Activated CD8-positive, alpha-beta memory T cell treated with anti-CD3 and anti-CD28 coated beads, Interleukin-2, amount 50 U/mL, for 1 hour (primary cell): ENCODE measurements around the gene PLA2G4B.

ENCODE experiments used
- DNase-seq: peaks from one replicate; pipeline ENCODE4 v3.0.0-alpha.2; 2020; ENCODE audit errors: extremely low read depth

The PLA2G4B gene

GRCh38 chr15:41838400-41838897 is at the start of gene PLA2G4B:
PLA2G4B (plus strand) TSS chr15:41838847; CDS start chr15:41838914, 67 bp downstream.
- DNase-seq, result no peak

GRCh38 chr15:41789236-41789635 is 49.4 kb upstream of the PLA2G4B start:
- no peak for DNase-seq

GRCh38 chr15:41789662-41790061 is 49.0 kb upstream of the PLA2G4B start:
- no peak for DNase-seq

GRCh38 chr15:41790169-41790568 is 48.5 kb upstream of the PLA2G4B start:
- no peak for DNase-seq

DNA sequence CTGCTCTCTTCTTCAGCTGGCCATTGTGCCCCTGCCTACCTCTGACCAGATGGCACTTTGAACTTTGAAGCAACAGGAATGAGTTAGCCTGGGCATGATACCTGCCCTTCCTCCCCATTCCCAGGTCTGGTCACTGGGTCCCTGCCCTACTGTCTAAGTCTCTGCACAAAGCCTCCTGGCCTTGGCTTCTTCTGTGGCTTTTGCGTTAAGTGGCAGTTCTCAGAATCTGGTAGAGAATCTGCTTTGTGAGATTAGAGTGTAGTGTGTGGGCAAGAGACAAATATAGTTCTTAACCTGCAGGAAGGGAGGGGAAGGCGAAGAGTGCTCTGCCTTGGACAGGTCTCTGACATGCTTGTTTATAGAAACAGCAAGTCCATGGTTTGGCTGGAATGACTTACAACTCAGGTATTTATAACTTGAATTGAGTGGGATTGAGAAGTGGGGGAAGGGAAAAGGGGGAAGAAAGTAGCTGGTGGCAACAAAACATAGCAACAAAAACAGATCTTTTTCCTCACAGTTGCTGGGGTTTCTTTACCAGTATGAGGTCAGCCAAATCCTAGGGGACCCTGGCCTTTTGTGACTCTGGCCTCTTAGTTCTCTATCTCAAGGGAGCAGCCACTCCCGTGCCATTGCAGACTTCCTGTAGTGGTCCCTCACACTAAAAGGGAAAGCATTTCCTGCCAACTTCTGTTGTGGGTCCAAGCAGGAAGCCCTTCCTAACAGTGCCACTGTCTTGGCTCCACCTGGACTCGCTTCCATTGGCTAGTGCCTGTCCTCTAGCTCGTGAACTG is 47.7 kb upstream of the PLA2G4B start:
- no peak for DNase-seq

DNA sequence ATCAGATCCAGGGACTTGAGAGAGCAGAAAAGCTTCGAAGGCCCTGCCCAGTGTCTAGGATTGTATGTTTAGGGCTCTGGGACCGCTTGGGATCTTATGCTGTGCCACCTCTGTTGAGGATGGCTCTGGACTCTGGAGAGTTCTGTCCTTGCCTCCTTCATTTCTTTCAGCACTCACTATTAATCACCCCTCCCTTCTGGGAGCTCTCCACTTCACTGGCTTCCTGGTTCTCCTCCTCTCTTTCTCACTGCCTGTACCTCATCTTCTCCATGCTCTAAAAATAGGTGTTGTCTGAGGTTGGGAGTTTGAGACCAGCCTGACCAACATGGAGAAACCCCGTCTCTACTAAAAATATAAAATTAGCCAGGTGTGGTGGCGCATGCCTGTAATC is 47.1 kb upstream of the PLA2G4B start:
- DNase-seq, result no peak

- no peak for DNase-seq
These were observed 46.5 kb upstream of the PLA2G4B start for GRCh38 chr15:41792000-41792637.

DNA sequence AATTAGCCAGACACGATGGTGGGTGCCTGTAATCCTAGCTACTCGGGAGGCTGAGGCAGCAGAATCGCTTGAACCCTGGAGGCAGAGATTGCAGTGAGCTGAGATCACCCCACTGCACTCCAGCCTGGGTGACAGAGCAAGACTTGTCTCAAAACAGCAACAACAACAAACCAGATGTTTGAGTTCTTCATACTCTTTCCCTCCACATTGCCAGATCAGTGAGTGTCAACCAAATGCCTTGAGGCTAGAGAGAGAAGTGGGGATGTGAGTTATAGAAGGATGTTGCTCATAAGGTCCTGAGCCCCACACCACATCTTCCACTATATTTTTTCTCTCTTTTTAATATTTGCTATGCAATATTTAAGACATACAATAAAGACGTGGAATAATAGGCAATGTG is 44.6 kb upstream of the PLA2G4B start:
- no peak for DNase-seq

DNA sequence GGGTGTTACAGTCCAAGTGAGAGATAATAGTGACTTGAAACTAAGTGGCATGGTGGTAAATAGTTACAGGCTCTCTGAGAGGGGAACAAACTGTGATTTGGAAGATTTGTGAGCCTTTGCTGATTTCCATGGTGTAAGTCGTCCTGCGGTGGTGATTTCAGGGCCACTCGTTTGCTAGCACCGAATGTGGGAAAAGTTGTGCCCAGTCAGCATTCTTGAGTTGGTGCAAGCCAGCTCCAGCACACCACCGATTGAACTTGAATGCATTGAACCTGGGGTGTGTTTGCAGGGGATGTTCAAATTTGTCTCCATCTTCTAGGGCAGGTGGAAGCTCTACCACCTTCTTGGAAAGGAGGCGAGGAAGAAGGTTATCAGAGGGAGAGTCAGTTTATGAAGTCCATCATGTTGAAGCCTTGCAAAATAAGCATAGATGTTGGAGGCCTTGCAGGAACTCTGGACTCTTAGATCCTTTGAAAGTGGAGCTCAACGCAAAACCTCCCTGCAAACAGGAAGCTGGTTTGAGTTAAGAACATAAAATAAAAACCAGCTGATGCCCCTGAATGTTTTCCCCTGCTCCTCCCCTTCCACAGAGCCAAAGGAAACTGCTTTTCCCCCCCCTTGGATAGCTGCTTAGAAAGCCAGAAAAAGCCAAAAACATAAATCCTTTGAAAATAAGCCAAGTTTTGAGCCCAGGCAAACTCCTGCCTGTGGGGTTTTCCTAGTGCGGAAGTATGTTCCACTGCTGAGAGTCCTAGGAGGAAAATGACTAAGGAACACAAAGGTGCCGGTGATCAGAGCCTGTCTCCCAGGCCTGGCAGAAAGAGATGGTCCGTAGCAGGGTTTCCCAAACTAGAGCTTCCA is 42.4 kb upstream of the PLA2G4B start:
- DNase-seq, result no peak

- no peak for DNase-seq
These were observed 41.3 kb upstream of the PLA2G4B start for GRCh38 chr15:41797201-41797944.

DNA sequence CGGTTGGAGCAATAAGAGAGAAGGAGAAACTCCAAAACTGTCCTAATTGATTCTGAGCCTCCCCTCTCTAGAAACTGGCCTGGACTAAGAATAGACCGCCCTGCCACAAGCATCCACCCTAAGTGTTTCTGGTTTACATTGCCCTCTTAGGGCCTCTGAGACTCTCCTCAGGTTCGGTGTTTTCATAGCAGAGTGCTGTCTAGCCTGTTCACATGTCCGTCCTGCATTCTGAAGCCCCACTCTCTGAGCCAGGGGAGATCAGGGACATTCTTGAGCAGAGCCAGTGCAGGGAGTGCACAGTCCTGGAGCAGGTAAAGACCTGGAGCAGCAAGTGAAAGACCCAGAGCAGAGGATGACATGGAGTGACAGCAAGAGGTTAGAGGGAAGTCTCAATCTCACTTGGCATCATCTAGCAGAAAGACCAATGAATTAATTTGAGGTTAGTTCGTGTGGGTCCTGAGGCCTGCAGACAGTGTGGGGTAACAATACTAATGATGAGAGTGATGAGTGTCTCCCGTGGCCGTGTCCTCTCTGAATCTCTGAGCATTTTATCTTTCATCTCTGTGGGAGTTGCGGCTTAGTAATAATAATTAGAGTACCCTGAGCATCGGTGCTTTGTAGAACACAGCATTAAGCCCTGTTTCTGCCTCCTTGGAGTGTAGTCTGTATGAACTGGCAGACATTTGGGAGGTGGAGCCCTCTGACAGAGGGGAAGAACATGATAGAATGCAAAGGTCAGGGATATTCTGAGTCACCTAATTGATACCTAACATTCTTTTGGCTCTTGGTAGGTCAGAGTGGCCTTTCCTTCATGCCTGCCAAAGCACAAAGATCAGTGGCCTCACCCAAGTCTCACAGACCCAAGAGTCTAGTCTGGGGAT is 39.8 kb upstream of the PLA2G4B start:
- DNase-seq, result no peak

- no peak for DNase-seq
These were observed 39.2 kb upstream of the PLA2G4B start for GRCh38 chr15:41799488-41799805.

DNA sequence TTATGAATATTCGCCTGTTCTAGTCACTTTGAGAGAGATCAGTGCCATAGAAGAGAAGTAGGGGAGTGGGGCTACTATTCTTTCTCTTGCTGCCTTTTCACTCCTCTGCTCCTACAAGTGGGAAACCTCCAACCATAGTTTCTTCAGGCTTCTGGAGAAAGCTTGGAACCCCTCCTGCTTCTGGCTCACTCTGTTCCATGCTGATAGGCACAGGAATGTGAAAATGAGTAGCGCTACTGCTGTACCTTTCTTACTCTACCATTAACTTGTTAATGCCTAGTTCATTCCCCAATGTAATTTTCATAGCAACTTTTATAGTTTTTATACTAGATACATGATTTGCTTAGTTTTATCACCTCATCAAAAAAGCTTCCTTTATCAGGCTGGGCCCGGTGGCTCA is 37.5 kb upstream of the PLA2G4B start:
- DNase-seq, result no peak

DNA sequence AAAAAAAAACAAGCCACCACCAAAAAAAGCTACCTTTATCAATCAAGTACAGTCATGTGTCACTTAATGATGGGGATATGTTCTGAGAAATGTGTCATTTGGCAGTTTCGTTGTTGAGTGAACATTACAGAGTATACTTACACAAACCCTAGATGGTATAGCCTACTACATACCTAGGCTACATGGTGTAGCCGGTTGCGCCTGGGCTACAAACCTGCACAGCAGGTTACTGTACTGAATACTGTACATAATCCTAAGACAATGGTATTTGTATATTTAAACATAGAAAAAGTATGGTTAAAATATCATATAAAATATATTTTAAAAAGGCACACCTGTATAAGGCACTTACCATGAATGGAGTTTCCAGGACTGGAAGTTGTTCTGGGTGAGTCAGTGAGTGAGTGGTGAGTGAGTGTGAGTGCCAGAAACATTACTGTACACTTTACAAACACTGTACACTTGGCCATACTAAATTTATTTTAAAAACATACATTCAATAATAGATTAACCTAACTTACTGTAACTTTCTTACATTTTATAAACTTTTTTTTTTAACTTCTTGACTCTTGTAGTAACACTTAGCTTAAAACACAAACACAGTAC is 36.7 kb upstream of the PLA2G4B start:
- no peak for DNase-seq

- DNase-seq, result no peak
These were observed 34.3 kb upstream of the PLA2G4B start for GRCh38 chr15:41804361-41804760.

- no peak for DNase-seq
These were observed 33.6 kb upstream of the PLA2G4B start for GRCh38 chr15:41804916-41805666.

DNA sequence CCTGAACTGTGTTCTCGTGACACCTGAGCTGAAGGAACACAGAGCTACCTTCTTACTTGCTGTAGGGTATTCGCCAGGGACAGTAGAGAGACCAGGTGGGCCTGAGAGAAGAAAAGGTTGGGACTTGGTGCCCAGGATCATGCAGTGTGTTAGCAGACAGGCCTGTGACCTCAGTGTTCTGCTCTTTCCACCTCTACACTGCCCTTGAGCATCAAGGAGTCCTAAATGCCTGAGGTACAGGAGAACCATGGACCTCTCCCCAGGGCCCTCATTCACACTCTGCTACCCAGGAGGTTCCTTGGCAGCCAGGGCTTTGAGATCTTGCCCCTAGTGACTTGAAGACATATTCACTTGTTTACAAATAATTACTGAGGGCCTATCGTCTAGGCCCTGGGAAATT is 32.9 kb upstream of the PLA2G4B start:
- DNase-seq, result no peak

DNA sequence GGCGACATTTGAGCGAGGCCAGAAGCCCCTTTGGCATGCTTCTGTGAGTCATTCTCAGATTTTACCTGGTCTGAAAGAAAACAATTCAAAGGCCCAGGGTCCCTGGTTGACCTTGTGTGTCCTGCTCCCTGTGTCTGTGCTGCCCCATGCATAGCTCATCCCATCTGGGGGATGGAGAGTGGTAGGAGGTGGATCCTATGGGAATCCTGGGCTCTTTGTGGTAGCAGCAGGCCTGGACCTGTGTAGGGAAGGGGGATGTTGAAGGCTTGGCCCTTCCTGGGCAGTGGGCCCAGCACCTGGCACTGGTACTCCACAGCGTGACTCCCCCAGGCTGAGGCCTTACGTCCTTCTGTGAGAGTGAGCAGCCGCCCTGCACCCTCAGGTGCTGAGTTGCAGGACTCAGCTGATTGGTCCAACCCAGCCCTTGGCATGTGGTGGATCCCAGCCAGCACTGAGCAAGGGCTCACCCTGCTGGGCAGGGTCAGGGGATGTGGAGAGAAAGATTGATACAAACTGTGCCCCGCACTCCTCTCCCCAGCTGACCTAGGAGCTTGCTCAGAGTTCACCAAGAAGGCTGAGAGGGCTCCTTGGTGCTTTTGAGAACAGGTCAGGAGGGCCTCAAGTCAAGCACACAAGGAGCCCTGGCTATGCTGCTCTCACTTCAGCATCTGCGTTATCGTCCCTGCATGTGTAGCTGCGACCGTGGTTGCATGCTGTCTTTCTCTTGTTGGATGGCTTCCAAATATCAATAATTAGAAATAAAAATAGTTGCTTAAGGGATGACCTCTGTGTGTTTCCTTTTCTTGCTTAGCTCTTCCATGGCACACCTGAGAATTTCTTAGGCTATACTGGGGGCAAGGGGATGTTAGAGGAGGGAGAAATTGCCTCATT is 32.1 kb upstream of the PLA2G4B start:
- DNase-seq, result no peak

- DNase-seq, result no peak
These were observed 29.5 kb upstream of the PLA2G4B start for GRCh38 chr15:41809121-41809520.
